OCI-LY7 (cell line): ENCODE data around the gene POLR1H.

Source experiments
- EZH2phosphoT487 ChIP-seq: fragments of 200-600 bp; sonication (generic); IDR thresholded peaks from 2 replicates; pipeline ENCODE4 v1.6.1; 2018; ENCODE audit warnings: low read depth, borderline replicate concordance, mild to moderate bottlenecking, mixed run types, antibody characterized with exemption, low read length, moderate library complexity, mixed read lengths
- TF ChIP-seq, protein P1 (sequence below): fragments of 200-600 bp; sonication (generic); conservative IDR thresholded peaks from 2 replicates; pipeline ENCODE4 v1.5.1; 2014; ENCODE audit warnings: mild to moderate bottlenecking, antibody characterized with exemption, low read length, moderate library complexity, mixed read lengths

DNA sequence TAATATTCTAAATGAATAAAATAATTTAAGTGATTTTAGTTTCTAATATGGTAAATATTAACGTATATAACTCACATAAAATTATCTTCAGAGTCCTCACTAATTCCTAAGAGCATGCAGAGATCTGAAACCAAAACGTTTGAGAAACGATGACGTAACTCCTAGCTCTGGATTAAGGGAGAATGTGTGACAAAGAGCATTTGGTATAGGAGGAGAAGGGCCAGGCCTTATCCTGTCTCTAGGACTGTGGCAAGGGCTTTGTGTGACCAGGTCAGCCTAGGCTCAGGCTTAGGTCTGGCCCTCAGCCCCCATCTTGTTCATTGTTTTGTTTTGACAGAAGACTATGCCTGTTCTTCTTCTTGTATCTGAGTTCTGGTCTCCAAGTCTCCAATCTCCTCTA, 19.2 kb upstream of the POLR1H start:
- TF ChIP-seq, protein P1, sequence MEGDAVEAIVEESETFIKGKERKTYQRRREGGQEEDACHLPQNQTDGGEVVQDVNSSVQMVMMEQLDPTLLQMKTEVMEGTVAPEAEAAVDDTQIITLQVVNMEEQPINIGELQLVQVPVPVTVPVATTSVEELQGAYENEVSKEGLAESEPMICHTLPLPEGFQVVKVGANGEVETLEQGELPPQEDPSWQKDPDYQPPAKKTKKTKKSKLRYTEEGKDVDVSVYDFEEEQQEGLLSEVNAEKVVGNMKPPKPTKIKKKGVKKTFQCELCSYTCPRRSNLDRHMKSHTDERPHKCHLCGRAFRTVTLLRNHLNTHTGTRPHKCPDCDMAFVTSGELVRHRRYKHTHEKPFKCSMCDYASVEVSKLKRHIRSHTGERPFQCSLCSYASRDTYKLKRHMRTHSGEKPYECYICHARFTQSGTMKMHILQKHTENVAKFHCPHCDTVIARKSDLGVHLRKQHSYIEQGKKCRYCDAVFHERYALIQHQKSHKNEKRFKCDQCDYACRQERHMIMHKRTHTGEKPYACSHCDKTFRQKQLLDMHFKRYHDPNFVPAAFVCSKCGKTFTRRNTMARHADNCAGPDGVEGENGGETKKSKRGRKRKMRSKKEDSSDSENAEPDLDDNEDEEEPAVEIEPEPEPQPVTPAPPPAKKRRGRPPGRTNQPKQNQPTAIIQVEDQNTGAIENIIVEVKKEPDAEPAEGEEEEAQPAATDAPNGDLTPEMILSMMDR: no peak
- TF ChIP-seq EZH2phosphoT487: no peak
